Breast epithelium (tissue), 4 donors: ENCODE measurements around the gene BAG3. TPM values are rescaled to one million over a fixed set of nuclear protein-coding genes. Genes with fewer than 3 reads are reported as not detected.
A peak's percentile ranks its signal among the peaks of the same experiment; 100 is the strongest.
"Not testable (repeated sequence)": the region's sequence is repeated elsewhere in the genome, so short reads cannot be mapped to it uniquely, and the experiment has no call there.

Source experiments
- DNase-seq, 2 donors: peaks; one replicate each; pipeline ENCODE4 v3.0.0-alpha.2; 2019; ENCODE audit warnings: low spot score in 2 of 2
- H3K27ac ChIP-seq, 2 donors: fragments of 200-600 bp; sonication (generic) in 1 of 2; one replicate each; pipeline ENCODE4 v1.5.1; 2016 to 2019; ENCODE audit warnings: mild to moderate bottlenecking in 1 of 2
- H3K27me3 ChIP-seq, 2 donors: fragments of 200-600 bp; sonication (generic) in 1 of 2; one replicate each; pipeline versions ENCODE4 v1.5.1 to v1.6.0; 2017 to 2019; ENCODE audit warnings: control low read depth in 1 of 2, mild to moderate bottlenecking in 1 of 2
- H3K36me3 ChIP-seq: fragments of 200-600 bp; one replicate; pipeline ENCODE4 v1.5.1; 2019
- H3K4me1 ChIP-seq, 2 donors: fragments of 200-600 bp; sonication (generic); one replicate each; pipeline ENCODE4 v1.5.1; 2016 to 2019; ENCODE audit warnings: control low read depth in 1 of 2
- H3K4me3 ChIP-seq, 3 donors: fragments of 200-600 bp; sonication (generic); 1 replicate in 2 of 3; 2 replicates in 1 of 3; pipeline ENCODE4 v1.5.1; 2016 to 2019; ENCODE audit warnings: mild to moderate bottlenecking in 3 of 3, moderate library complexity in 2 of 3
- H3K9me3 ChIP-seq, 2 donors: fragments of 200-600 bp; sonication (generic) in 1 of 2; one replicate each; pipeline ENCODE4 v1.5.1; 2016 to 2019; ENCODE audit warnings: control low read depth in 1 of 2
- CTCF ChIP-seq, 3 donors: fragments of 450-650 bp; IDR thresholded peaks; one replicate each; pipeline ENCODE4 v1.5.1; 2016 to 2017; ENCODE audit warnings: antibody characterized with exemption in 3 of 3, mild to moderate bottlenecking in 3 of 3, moderate library complexity in 3 of 3
- POLR2A ChIP-seq: fragments of 450-650 bp; IDR thresholded peaks from one replicate; pipeline ENCODE4 v1.6.1; 2016; ENCODE audit warnings: antibody characterized with exemption, mild to moderate bottlenecking, moderate library complexity
- POLR2AphosphoS5 ChIP-seq, 3 donors: sonication (generic); formaldehyde crosslinking; IDR thresholded peaks; one replicate each; pipeline ENCODE4 v1.6.1; 2017; ENCODE audit warnings: antibody characterized with exemption in 3 of 3
- intact Hi-C: fragments of 100-400 bp; cut with DNase I; formaldehyde crosslinking; loops from one replicate; pipeline ENCODE4 v1.15.1; 2023; ENCODE audit warnings: low total_unique reads
- total RNA-seq, 3 donors: library from RNA; depleted of rRNA; stranded (reverse); fragments of >200 nt; gene quantifications; one replicate each; pipeline ENCODE4 v1.1.0, GENCODE V29; 2016

Gene BAG3
- total RNA-seq, 3 donors from 2014 or later = 17.1 to 29.9 (median 23.9) TPM

GRCh38 chr10:119619215-119619614 lies 32.0 kb upstream of the BAG3 start:
- DNase-seq = no peak
- intact Hi-C loops = no loop called here
- no peaks in the 10 kb centered on the region for H3K36me3 ChIP-seq
- no peaks in the 10 kb centered on the region for H3K4me1 ChIP-seq
- no peaks in the 10 kb centered on the region for H3K9me3 ChIP-seq
- H3K27ac ChIP-seq = peak overlapping the region; percentile 52 to 71
- H3K4me3 ChIP-seq = peak overlapping the region in 1 of 3 donors; percentile 48
- TF ChIP-seq POLR2A = no peak
- TF ChIP-seq CTCF (IDR thresholded peaks at IDR 0.05) = no peak
- no peak for TF ChIP-seq POLR2AphosphoS5 (IDR thresholded peaks at IDR 0.05)
- H3K27me3 ChIP-seq = no peaks in the 10 kb centered on the region

- H3K4me1 ChIP-seq, H3K36me3 ChIP-seq, DNase-seq, H3K9me3 ChIP-seq, H3K27me3 ChIP-seq, intact Hi-C loops, H3K4me3 ChIP-seq: not testable (repeated sequence)
- peak overlapping the region in 1 of 2 donors; percentile 38 for H3K27ac ChIP-seq
Observed at GRCh38 chr10:119619811-119620210, 31.4 kb upstream of the BAG3 start.

- peak overlapping the region in 1 of 2 donors; percentile 38 for H3K27ac ChIP-seq
Observed at GRCh38 chr10:119620241-119621077, 30.7 kb upstream of the BAG3 start.

GRCh38 chr10:119621078-119621384 lies 30.1 kb upstream of the BAG3 start:
- Histone ChIP-seq H3K9me3 (no peaks in the 10 kb centered on the region), H3K27me3 (no peaks in the 10 kb centered on the region), H3K4me3 (no peak overlapping the region), H3K27ac (no peak overlapping the region), H3K4me1 (no peaks in the 10 kb centered on the region), H3K36me3 (no peaks in the 10 kb centered on the region)
- intact Hi-C loops = no loop called here
- TF ChIP-seq POLR2AphosphoS5 (IDR thresholded peaks at IDR 0.05) (no peak), POLR2A (no peak), CTCF (IDR thresholded peaks at IDR 0.05) (no peak)
- DNase-seq = no peak

More at GRCh38 chr10:119620241-119621077, 30.7 kb upstream of the BAG3 start:
- Histone ChIP-seq H3K4me1 (no peaks in the 10 kb centered on the region), H3K9me3 (no peaks in the 10 kb centered on the region), H3K36me3 (no peaks in the 10 kb centered on the region), H3K4me3 (no peak overlapping the region), H3K27me3 (no peaks in the 10 kb centered on the region)
- intact Hi-C loops = no loop called here
- DNase-seq = no peak
- TF ChIP-seq POLR2AphosphoS5 (IDR thresholded peaks at IDR 0.05) (no peak), CTCF (IDR thresholded peaks at IDR 0.05) (no peak), POLR2A (no peak)

- TF ChIP-seq POLR2A = no peak
- no peak for TF ChIP-seq CTCF (IDR thresholded peaks at IDR 0.05)
- TF ChIP-seq POLR2AphosphoS5 (IDR thresholded peaks at IDR 0.05) = no peak
- H3K4me1 ChIP-seq = no peaks in the 10 kb centered on the region
- DNase-seq = no peak
- H3K27ac ChIP-seq = no peak overlapping the region
- H3K9me3 ChIP-seq = no peaks in the 10 kb centered on the region
- H3K36me3 ChIP-seq = no peaks in the 10 kb centered on the region
- no peaks in the 10 kb centered on the region for H3K27me3 ChIP-seq
- H3K4me3 ChIP-seq = no peak overlapping the region
- intact Hi-C loops = no loop called here
Observed at GRCh38 chr10:119625570-119626280, 25.5 kb upstream of the BAG3 start.
